Testis (tissue), 3 donors: ENCODE results near the gene GNB5. TPM values are rescaled to one million over a fixed set of nuclear protein-coding genes. Genes with fewer than 3 reads are reported as not detected.

ENCODE experiments used
- DNase-seq: peaks from one replicate; pipeline ENCODE4 v3.0.0-alpha.2; 2019
- H3K27ac ChIP-seq, 2 donors: fragments of 200-600 bp; sonication (generic); one replicate each; pipeline ENCODE4 v1.5.1; 2019
- H3K27me3 ChIP-seq: fragments of 200-600 bp; sonication (generic); one replicate; pipeline ENCODE4 v1.5.1; 2019
- H3K36me3 ChIP-seq: fragments of 200-600 bp; sonication (generic); one replicate; pipeline ENCODE4 v1.5.1; 2017; ENCODE audit warnings: low read depth; ENCODE audit errors: missing control alignments
- H3K4me1 ChIP-seq: fragments of 200-600 bp; sonication (generic); one replicate; pipeline ENCODE4 v1.5.1; 2019
- H3K4me3 ChIP-seq, 2 donors: fragments of 200-600 bp; sonication (generic); one replicate each; pipeline ENCODE4 v1.5.1; 2017 to 2019
- H3K9me3 ChIP-seq: fragments of 200-600 bp; sonication (generic); one replicate; pipeline ENCODE4 v1.5.1; 2017
- CTCF ChIP-seq, 3 experiments: fragments of 450-650 bp in 2 of 3; fragments of 200-600 bp in 1 of 3; sonication (generic) in 1 of 3; IDR thresholded peaks; one replicate each; pipeline ENCODE4 v1.5.1; 2016 to 2019; ENCODE audit warnings: antibody characterized with exemption in 3 of 3, mild to moderate bottlenecking in 2 of 3, moderate library complexity in 1 of 3
- POLR2A ChIP-seq: fragments of 450-650 bp; IDR thresholded peaks from one replicate; pipeline ENCODE4 v1.6.1; 2017; ENCODE audit warnings: antibody characterized with exemption, mild to moderate bottlenecking, moderate library complexity
- WGBS, 2 donors: methylation state at CpG; one replicate each; pipeline ENCODE4 v1.1.5; 2018; 5-methylcytosine and 5-hydroxymethylcytosine counted together
- intact Hi-C: fragments of 100-400 bp; cut with DNase I; formaldehyde crosslinking; loops from one replicate; pipeline ENCODE4 v1.15.1; 2023; ENCODE audit warnings: low total_unique reads
- polyA plus RNA-seq: library from polyadenylated mRNA; stranded (reverse); fragments of 350-450 nt; fragmentation: Illumina TruSeq; extraction: RNeasy Lipid Tissue Mini Kit (QIAGEN cat#74804); gene quantifications from one replicate; pipeline ENCODE4 v1.2.3, GENCODE V29; 2014; ENCODE audit warnings: low read depth, low replicate concordance; ENCODE audit not compliant: insufficient read depth
- total RNA-seq, 2 donors: library from RNA; depleted of rRNA; stranded (reverse); fragments of >200 nt; gene quantifications; one replicate each; pipeline ENCODE4 v1.2.3, GENCODE V29; 2016

GNB5 gene
- total and polyA plus RNA-seq, 3 donors from 2014 or later: 37.1 to 82.3 (median 65.4) TPM

GRCh38 chr15:52134502-52135144 is 56.6 kb downstream of the GNB5 start:
- no peak overlapping the region for H3K4me3 ChIP-seq
- TF ChIP-seq CTCF (IDR thresholded peaks at IDR 0.05) (no peak), POLR2A (no peak)
- no peaks in the 10 kb centered on the region for H3K36me3 ChIP-seq
- no peak for DNase-seq
- H3K27me3 ChIP-seq: no peaks in the 10 kb centered on the region
- intact Hi-C loops: no loop called here
- WGBS, 2 donors: 92 to 100% methylated on average over 1 to 5 of the region's 5 CpGs
- H3K9me3 ChIP-seq: no peaks in the 10 kb centered on the region
- peaks cover 9% of the 10 kb centered on the region for H3K4me1 ChIP-seq
- no peak overlapping the region for H3K27ac ChIP-seq

- Histone ChIP-seq H3K9me3 (no peaks in the 10 kb centered on the region), H3K27ac (no peak overlapping the region), H3K4me1 (peaks cover 9% of the 10 kb centered on the region), H3K36me3 (no peaks in the 10 kb centered on the region), H3K27me3 (no peaks in the 10 kb centered on the region), H3K4me3 (no peak overlapping the region)
- WGBS, 2 donors: 92% methylated on average over 10 of the region's 10 CpGs
- TF ChIP-seq CTCF (IDR thresholded peaks at IDR 0.05): no peak
- TF ChIP-seq POLR2A: no peak
- intact Hi-C loops: no loop called here
- no peak for DNase-seq
Observed at GRCh38 chr15:52133510-52134220, 57.5 kb downstream of the GNB5 start.

GRCh38 chr15:52132066-52132465 is 59.1 kb downstream of the GNB5 start:
- no peak overlapping the region for H3K4me3 ChIP-seq
- H3K27ac ChIP-seq: no peak overlapping the region
- no peaks in the 10 kb centered on the region for H3K36me3 ChIP-seq
- intact Hi-C loops: no loop called here
- DNase-seq: no peak
- no peaks in the 10 kb centered on the region for H3K27me3 ChIP-seq
- TF ChIP-seq POLR2A: no peak
- no peak for TF ChIP-seq CTCF (IDR thresholded peaks at IDR 0.05)
- peaks cover 3% of the 10 kb centered on the region for H3K4me1 ChIP-seq
- H3K9me3 ChIP-seq: no peaks in the 10 kb centered on the region

- H3K9me3 ChIP-seq: no peaks in the 10 kb centered on the region
- H3K36me3 ChIP-seq: no peaks in the 10 kb centered on the region
- no peak overlapping the region for H3K4me3 ChIP-seq
- H3K27me3 ChIP-seq: no peaks in the 10 kb centered on the region
- intact Hi-C loops: no loop called here
- no peak overlapping the region for H3K27ac ChIP-seq
- TF ChIP-seq POLR2A (no peak), CTCF (IDR thresholded peaks at IDR 0.05) (no peak)
- no peaks in the 10 kb centered on the region for H3K4me1 ChIP-seq
- no peak for DNase-seq
- WGBS, 2 donors: 96 to 98% methylated on average over 3 of the region's 3 CpGs
Observed at GRCh38 chr15:52128568-52128967, 62.6 kb downstream of the GNB5 start.
